SHP77 (cell line): ENCODE data around the gene NFKBIZ.
"Not testable (repeated sequence)": the region's sequence is repeated elsewhere in the genome, so short reads cannot be mapped to it uniquely, and the experiment has no call there.

Source experiments
- DNase-seq, 2 experiments: peaks; one replicate each; lab custom pipeline; 2025; lab: John Stamatoyannopoulos, UW

Gene NFKBIZ

DNA sequence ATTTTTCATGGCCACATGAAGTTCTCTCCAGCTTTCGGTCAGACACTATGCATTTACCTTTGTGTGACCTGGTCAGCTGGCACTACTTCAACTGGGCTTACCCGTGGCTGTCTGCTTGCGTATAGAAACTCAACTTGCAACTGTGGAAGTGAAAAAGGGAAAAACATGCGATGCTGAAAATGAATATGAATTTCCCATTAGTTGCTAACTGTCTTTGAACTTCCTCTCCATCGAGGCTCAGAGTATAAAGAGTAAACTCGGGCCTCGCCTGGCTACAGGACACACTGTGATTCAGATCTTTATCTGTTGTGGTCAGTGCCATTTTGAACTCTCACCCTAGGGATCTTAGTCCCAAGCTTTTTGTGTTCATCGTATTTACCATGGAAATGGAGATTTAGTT, 26.8 kb downstream of the NFKBIZ start:
- DNase-seq, result no peak

DNA sequence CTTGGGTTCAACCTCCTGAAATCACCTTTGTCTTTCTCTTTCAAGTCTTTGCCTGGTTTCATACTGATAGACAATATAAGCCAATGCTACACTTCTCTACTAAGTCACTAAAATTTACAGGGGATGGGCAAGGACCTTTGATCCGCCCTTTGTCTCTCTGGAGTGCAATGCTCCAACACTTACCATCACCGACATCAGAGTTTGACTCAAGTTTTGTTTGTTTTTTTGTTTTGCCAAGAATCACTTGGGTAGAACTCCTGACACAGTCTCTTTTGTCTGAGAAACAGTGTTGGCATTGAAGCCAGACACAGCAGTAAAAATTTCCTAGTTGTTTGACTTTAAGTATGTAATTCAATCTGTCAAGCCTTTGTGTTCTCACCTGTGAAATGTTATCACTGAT, 29.3 kb downstream of the NFKBIZ start:
- DNase-seq, result no peak

DNA sequence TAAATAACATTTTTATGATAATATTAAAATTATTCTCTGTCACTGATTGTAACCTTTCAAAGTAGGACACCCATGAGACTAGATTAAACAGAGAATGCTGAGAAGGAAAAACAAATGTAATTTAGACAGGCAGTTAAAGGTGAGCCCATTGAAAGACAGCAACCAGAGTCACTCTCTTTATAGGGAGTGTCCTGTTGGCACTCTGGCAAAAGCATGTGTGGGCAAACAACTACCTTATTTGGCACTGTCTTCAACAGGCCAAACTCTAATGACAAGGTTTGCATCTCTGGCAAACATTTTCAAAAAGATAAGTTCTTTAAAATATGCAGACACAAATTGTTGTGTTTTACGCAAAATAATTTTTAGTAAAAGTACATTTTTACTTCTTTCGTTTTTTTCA, 29.8 kb downstream of the NFKBIZ start:
- no peak for DNase-seq

DNA sequence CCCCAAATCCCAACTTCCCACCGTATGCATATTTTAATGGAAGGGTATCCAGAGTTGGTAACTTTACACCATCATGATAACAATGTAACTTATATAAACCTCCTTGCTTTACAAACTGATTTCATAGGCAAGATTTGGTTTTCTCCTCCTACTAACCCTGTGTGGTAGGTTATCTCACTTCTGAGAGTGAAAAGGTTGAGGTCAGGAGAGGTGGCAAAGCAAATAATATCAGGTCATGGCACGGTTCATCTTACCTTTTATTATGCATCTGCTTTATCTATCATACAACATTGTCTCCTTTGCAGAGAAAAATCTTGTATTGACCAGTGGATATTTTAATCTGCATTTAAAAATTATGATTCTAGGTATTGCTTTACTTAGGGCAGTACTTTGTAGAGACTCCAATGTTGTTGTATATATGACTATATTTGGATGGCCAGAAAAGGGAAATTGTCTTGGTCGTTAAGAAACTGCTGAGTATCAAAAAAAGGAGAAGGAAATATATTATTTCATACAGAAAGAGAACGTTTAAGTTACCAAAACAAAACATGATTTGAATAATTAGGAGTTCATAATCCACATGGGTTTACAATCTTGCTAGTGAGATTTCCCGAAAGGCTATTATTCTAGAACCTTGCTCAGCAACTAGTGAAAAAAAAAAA, 30.4 kb downstream of the NFKBIZ start:
- no peak for DNase-seq

DNA sequence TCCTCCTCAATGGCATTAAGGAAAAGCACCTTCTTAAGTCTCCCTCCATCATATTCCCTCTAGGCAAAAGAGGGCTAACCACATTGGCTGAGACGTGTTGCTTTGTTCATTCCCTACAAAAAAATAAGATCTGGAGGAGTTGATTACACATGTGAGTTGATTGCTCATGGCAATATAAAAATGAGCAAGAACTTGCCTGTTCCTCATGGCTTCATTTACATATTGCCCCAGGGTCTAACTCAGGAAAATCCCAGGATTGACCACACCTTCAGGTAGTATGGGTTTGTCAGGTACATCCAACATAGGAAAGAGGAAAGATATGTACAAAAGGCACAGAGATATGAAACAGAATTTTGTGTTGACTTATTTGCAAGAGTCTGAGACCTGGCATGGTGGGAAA, 35.5 kb downstream of the NFKBIZ start:
- no peak for DNase-seq

DNA sequence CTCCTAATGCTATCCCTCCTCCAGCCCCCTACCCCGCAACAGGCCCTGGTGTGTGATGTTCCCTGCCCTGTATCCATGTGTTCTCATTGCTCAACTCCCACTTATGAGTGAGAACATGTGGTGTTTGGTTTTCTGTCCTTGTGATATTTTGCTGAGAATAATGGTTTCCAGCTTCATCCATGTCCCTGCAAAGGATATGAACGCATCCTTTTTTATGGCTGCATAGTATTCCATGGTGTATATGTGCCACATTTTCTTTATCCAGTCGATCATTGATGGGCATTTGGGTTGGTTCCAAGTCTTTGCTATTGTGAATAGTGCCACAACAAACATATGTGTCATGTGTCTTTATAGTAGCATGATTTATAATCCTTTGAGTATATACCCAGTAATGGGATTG, 36.3 kb downstream of the NFKBIZ start:
- DNase-seq, result not testable (repeated sequence)

DNA sequence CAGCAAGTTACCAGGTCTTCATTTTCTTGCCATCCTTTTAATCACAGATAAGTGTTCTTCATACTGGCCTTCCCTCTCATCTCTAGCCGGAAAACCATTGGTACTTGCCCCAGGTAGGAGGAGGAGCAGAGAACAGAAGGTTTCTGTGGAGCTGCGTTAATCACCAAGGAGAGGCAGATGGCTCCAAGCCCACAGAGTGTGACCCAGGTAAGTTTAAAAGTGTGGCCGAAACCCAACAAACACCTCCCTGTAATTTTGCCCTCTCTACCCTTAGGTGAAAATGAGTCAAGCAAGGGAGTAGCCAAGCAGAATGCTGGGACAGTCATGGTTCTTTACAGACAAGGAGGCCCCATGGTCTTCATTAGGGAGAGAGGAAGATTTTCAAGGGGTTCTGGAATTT, 37.3 kb downstream of the NFKBIZ start:
- no peak for DNase-seq

DNA sequence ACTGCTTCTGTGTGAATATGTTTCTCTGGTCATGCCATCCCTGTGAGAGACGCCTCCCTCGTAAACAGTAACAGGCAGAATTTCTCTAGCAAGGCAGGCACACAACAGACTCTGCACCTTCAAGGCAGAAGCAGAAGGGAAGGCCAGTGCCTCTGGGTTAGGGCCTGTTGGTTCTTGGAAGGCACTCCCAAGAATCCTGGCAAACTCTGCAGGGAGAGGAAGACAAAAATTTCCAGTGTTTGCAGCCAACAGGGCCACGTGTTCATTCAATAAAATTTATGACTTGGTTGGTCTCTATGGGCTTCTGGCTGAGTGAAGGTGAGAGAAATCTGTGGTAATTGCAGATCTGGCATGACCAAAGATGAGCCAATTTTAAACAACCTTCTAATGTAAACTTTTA, 39.3 kb downstream of the NFKBIZ start:
- DNase-seq, result no peak

DNA sequence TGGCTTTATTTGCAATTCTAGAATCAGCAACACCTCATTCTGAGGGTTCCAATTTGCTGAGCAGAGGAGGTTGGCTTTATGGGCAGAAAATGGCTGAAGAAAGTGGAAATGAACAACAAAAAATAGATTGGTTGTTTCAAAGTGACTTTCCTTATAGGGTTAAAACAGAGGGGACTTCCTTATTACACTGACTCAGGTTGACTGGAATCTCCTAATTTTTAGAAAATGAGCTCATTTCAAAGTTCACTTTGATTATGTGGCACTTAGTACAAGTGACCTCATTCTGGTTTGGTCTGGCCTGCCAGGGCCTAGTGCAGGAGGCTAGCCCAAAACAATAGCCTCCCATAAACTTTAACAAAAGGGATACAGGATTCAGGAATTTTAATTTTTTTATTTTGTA, 41.4 kb downstream of the NFKBIZ start:
- DNase-seq, result no peak

DNA sequence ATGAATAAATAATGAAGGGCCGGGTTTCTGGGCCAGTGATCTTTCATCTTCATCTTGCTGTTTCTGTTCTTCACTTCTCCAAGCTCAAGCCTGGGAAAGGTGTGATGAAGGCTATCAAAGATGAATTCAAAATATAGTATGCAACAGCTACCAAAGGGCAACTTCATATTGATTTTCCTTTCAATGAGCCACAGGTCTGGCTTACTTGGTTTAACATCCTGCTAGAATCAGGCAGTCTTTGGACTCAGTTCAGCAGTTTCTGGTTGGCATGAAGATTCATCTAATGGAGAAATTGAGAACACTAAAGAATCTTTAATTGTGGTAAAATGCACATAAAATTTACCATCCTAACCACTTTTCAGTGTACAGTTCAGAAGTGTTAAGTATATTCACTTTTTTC, 43.3 kb downstream of the NFKBIZ start:
- no peak for DNase-seq

DNA sequence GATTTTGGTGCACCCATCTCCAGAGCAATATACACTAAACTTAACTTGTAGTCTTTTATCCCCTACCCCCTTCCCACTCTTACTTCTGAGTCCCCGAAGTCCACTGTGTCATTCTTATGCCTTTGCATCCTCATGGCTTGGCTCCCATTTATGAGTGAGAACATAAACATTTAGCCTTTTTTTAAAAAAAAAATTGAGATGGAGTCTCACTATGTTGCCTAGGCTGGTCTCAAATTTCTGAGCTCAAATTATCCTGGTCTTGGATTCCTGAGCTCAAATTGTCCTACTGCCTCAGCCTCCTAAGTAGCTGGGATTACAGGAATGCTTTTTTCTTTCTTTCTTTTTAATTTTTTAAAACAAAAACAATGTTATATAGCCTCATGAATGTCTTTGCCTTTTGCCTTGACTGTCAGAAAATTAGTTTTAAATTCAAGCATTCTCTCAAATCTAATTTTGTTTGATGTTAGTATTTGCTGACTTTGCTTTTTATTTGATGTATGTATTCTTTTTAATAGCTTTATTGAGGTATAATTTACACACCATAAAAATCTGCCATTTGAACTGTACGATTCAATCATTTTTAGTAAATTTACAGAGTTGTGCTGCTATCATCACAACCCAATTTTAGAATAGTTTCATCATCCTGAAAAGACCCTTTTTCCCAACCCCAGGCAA, 46.9 kb downstream of the NFKBIZ start:
- no peak for DNase-seq

DNA sequence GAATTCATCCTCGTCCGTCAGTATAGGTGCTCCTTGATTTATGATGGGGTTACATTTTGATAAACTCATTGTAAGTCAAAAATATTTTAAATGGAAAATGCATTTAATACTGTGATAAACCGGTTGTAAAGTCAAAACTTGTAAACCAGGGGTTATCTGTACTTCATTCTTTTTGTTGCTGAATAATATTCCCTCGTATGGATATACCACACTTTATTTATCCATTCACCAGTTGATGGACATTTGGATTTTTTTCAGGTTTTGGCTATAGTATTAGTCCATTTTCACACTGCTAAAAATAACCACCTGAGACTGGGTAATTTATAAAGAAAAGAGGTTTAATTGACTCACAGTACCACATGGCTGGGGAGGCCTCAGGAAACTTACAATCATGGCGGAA, 47.7 kb downstream of the NFKBIZ start:
- no peak for DNase-seq

DNA sequence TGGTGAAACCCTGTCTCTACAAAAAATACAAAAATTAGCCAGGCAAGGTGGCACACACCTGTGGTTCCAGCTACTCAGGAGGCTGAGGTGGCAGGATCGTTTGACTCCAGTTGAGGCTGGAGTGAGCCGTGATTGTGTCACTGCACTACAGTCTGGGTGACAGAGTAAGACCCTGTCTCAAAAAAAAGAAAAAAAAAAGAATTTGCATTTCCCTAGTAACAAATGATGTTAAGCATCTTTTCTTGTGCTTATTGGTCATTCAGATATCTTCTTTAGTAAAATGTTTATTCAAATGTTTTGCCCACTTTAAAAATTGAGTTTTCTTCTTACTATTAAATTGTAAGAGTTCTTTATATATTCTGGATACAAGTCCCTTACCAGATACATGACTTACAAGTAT, 48.7 kb downstream of the NFKBIZ start:
- no peak for DNase-seq

DNA sequence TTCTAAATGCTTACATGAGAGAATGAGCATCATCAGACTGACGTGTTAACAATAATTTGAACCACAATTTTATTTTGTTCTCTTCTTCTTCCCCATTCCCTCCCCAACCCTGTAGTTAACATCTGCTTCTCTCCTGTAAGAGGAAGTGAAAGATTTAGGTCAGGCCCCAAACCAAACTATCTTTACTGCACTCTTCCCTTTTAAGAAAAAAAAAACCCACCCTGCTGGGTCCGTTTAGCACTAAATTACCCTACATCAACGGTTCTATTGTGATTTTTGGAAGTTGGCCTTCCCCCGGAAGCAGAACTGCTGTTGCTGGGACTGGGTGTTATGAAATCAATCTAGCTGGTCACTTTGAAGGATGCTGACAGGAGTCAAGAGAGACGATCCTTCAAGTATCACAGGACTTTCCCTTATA, 49.4 kb downstream of the NFKBIZ start:
- no peak for DNase-seq

DNA sequence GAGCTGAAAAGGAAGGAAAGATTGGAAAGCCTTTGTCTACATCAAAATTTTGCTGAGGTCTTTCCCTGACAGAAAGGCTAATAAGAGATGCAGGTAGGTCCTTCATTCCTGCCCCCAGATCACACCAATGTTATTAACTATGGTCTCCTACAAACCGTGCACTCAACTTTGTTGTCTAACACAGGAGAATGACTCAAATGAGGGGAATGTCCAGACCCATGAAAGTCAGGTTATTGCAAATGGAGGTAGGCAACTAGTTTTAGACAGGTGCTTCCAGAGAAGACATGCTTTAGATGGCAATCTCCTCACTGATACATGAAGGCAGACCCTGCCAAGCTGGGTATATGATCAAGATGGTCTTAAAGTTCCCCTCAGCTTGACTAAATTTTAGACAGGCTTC, 51.0 kb downstream of the NFKBIZ start:
- DNase-seq, result no peak

DNA sequence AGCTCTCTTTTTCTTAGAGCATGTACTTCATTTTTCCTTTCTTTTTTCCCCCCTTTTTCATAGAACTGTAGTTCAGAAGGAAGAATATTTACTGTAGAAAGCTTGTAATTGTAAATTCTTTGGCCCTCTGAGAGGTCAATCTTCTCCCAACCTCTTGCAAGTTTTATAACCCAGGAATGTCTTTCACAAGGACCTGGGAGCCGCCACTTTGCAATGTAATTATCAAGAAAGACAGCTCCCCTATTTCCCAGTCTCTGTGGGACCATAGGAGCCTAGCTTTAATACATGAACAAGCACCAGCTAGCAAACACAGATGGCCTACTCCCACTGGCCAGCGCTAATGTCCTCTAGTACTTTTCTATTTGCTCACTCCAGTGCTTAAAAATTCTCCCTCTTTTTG, 51.4 kb downstream of the NFKBIZ start:
- no peak for DNase-seq

DNA sequence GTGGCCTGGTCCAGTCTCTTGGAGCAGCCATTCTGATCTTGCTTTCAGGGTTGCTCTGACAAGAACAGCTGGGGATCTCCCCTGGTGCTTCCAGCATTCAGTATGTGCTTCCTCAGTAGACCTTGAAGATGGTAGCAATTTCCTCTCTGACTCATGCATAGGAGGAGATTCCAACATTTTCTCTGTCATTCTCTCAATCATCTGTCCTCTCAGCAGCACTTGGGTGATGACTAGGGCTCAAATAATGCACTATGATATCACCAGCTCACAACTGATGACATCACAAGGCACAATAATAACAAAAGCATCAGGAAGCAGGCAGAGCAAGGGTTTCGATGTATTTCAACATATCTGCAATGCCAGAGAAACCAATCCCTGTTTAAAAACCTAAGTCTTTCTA, 52.7 kb downstream of the NFKBIZ start:
- no peak for DNase-seq

DNA sequence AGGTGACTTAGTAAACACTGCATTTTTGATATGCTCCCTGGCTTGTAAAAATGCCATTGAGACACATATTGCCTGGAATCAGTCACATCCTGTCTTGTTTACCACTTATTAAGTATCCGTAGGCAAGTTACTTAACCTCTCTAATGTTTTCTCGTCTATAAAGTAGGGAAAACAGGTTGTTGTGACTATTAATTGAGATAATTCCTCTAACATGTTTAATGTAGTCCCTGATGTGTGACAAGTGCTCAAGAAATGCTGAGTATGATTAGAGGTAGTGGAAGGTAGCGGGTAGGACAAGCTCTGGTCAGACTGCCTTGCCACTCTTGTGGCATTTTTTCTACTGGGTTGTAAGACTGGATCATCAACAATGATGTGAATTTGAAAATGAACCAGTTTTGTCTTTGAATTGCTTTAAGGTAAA, 54.1 kb downstream of the NFKBIZ start:
- no peak for DNase-seq

DNA sequence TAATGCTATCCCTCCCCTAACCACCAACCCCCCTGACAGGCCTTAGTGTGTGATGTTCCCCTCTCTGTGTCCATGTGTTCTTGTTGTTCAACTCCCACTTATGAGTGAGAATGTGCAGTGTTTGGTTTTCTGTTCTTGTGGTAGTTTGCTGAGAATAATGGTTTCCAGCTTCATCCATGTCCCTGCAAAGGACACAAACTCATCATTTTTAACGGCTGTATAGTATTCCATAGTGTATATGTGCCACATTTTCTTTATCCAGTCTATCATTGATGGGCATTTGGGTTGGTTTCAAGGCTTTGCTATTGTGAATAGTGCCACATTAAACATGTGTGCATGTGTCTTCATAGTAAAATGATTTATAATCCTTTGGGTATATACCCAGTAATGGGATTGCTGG, 56.3 kb downstream of the NFKBIZ start:
- DNase-seq, result not testable (repeated sequence)
